Activated gamma-delta T cell (primary cell): Measurements from ENCODE around the gene GLRX.

ENCODE experiments used
- DNase-seq: peaks from one replicate; lab custom pipeline; 2025; lab: John Stamatoyannopoulos, UW

GLRX gene

DNA sequence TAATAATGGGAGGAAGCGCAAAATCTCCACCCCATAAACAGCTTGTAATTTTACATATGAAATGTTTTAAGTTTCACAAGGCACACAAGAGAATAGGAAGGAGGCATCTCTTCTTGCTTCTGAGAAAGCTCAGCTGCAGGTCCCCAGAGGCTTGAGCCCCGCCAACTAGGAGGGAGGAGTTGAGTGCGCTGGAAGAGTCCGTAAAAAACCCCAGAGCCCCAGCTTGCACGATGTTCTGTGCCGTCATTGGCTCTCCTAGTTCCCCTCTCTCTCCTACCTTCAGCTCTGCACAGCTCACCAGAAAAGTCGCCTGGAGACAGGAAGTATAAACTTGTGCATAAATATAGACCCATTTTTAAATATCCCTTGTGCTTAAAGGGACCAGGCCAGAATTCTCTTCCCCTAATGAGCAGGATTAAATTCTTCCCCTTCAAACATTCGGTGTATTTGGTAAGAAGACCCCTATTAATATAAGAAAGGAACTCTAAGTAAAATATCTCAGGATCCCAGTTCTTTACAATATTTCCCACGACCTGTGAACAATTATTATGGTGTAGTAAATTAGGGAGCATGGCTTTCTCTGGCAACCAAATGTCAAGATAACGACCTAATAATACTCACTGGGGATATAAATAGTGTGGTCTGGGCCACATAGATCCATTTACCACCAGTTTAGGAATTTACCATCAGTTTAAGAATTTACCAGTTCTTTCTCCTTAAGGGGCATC lies 13.7 kb downstream of the GLRX start:
- no peak for DNase-seq

DNA sequence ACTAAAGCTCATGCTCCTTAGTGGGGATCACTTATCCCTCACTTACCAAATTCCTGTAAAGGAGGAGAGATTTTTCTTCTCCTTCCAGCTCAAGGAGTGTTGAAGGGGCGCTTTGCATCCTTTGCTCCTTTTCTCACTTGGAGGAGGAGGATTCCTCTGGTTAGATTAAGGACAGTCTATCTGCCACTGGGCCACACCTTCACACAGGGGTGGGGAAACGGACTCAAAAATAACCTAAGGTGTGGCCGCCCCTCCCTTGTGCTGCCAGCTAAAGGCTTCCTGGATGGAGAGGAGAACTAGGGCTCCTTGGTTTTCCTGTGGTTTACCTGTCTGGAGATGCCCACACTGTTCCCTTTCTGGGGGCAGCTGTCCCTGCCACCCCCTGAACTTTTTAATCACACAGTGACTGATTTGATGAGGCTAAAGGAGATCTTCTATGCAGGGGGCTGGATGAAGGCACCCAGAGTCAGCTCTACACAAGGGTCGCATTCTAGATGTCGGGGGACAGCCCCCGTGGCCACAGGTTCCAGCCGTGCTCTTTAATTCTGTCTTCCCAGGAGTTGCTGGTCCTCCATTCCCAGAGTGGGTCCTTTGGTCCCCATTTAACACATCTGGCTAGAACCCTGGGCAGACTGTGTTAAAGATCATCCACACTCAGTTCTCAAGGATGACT lies 14.4 kb downstream of the GLRX start:
- DNase-seq = no peak

GRCh38 chr5:95806687-95807086 lies 15.8 kb downstream of the GLRX start:
- DNase-seq = no peak

DNA sequence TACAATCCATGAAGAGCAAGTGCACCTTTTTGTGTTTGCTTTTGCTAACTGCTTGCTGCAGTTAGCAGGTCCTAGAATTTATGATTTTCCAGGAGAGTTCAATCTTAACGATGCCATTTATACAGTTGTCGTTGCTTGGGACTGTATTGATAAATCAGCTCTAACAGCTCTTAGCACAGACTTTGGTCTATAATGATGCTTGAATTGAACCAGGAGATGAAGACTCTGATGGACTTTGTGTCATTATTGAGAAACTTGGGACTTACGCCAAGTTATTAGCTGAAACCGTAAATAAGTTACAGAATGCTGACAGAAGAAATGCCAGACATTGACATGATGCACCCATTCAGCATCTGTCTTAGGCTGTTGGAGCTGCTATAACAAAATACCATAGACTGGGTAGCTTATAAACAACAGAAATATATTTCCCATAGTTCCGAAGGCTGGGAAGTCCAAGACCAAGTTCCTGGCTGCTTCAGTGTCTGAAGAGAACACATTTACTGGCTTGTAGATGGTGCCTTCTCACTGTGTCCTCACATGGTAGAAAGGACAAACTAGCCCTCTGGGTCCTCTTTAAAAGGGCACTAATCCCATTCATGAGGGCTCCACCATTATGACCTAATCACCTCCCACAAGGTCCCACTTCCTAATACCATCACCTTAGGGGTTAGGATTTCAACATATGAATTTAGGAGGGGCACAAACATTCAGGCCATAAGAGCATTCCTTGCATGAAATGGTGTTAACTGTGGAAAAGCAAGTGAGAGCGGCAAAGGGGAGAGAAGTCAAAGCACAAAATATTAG lies 17.6 kb downstream of the GLRX start:
- no peak for DNase-seq

DNA sequence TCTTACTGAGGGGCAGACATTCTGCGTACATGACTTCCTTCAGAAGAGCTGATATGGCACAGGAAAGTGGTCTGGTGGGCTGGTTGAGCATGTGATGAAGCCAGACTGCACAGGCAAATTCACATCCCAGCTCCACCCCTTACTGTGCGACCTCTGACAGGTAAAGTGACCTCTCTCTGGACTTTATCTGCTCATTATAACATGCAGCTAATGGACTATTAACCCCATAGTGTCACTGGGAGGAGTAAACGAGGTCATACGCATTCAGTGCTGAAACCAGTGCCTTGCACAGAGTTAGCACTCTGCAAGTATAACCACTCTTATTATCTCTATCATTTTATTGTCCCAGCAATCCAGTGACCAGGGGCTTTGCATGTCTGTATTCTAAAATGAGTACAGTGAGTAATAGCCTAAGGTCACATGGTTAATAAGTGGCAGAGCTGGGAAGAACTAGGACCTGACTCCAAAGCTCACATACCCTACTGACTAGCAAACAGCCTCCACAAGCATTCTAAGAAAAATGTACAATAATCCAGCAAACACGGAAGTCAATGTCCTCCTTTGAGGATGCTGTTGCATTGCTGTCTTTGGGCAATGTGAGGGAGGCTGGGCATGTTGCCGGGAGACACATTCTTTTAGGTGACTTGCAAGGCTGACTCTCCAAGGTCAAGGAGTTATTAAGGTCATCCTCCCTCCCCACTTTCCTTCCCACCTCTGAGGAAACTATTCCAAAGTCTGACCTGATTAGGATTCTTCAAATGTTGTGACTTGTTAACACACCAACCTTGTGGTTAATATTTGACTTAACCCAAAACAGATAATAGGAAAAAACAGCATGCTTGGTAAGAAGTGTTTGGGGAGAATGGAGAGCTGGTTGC lies 19.0 kb downstream of the GLRX start:
- no peak for DNase-seq

- no peak for DNase-seq
Measured at GRCh38 chr5:95801961-95802360, 20.6 kb downstream of the GLRX start.

GRCh38 chr5:95801532-95801931 lies 21.0 kb downstream of the GLRX start:
- no peak for DNase-seq

DNA sequence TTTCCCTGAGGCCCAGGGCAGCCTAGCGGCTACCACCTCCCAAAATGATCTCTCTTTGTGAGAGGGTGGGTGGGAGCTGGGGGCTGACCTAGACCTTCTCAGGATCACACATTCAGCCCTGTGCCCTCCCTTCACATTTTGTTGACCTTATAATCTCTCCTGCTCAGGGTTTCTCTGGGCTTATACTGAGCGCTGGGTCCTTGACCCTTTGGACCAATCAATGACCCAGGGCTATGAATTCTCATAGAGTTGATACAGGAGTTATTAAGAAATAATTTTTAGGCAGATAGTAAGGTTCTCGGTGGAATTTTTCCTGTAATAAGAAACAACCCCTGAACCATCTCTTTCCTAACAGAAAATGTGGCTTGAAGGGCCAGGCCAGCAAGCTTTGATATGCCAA lies 22.0 kb downstream of the GLRX start:
- no peak for DNase-seq

DNA sequence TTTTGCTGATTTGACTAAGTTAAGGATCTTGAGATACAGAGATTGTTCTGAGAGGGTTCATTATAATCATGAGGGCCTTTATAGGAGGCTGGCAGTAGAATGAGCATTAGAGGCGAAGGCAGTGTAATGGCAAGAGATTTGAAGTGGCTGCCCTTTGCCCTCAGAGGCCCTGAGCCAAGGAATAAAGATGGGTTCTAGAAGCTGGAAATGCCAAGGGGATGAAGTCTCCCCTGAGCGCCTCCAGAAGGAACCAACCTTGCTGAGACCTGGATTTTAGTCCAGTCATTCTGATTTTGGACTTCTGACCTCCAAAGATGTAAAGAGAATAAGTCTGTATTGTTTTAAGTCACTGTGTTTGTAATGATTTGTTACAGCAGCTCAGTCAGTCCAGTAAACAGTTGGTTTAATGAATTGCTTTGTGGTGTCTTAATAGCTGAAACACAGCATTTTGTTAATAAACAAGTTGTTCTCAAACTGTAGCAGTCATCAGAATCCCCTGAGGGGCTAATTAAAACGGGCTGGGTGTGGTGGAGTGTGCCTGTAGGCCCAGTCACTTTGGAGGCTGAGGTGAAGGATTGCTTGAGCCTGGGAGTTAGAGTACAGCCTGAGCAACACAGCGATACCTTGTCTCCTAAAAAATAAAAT lies 23.2 kb downstream of the GLRX start:
- DNase-seq = no peak

DNA sequence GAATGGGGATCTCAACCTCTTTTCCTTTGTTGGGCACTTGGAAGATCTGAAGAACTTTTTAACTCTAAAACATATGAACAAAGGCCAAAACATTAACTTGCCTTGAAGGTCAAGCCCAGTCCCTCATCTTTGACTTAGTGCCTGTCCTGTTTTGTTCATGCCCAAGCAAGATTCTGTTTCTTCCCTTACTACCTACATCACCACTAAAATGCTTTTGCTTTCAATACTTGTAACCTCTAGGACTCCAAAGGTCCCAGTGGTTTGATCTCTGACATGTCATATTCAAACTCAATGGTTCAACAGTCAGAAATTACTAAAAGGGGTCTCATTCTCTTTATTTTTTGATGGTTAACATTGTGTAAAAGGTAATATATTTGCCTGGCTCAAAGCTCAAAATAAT lies 24.0 kb downstream of the GLRX start:
- DNase-seq = no peak

GRCh38 chr5:95798048-95798447 lies 24.5 kb downstream of the GLRX start:
- DNase-seq = no peak

- DNase-seq = no peak
Measured at GRCh38 chr5:95797301-95797700, 25.2 kb downstream of the GLRX start.

- no peak for DNase-seq
Measured at GRCh38 chr5:95794070-95794516, 28.4 kb downstream of the GLRX start.

DNA sequence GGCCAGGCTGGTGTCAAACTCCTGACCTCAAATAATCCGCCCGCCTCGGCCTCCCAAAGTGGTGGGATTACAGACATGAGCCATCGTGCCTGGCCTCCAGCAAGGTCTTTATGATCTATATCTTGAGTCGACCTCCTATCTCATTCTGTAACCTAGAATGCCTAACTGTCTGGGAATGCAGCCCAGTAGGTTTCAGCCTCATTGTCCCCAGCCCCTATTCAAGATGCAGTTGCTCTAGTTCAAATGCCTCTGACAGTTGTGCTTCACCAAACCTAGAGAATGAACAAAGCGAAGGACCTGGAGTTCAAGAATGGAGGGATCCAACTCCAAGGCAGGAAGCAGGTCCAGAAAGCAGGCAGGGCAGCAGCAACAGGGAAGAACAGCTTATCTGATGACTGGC lies 30.8 kb downstream of the GLRX start:
- no peak for DNase-seq

- DNase-seq = no peak
Measured at GRCh38 chr5:95788493-95788892, 34.0 kb downstream of the GLRX start.

GRCh38 chr5:95786821-95787418 lies 35.6 kb downstream of the GLRX start:
- DNase-seq = no peak

GRCh38 chr5:95784514-95785302 lies 37.8 kb downstream of the GLRX start:
- DNase-seq = no peak

DNA sequence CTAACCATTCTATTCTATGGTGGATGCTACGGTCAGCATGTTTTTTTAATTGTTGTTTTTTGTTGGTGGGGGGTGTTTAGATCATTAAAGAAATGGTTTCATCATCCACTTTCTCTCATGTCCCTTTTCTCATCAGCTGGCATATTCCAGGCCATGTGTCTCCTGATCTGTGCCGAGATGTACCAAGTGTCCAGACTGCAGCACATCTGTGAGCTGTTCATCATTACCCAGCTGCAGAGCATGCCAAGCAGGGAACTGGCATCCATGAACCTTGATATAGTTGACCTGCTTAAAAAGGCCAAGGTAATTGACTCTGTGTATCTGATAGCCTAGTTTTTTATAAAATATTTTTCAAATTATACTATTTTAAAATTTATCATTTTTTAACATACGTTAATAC lies 38.9 kb downstream of the GLRX start:
- DNase-seq = no peak

GRCh38 chr5:95782181-95782580 lies 40.3 kb downstream of the GLRX start:
- DNase-seq = no peak

DNA sequence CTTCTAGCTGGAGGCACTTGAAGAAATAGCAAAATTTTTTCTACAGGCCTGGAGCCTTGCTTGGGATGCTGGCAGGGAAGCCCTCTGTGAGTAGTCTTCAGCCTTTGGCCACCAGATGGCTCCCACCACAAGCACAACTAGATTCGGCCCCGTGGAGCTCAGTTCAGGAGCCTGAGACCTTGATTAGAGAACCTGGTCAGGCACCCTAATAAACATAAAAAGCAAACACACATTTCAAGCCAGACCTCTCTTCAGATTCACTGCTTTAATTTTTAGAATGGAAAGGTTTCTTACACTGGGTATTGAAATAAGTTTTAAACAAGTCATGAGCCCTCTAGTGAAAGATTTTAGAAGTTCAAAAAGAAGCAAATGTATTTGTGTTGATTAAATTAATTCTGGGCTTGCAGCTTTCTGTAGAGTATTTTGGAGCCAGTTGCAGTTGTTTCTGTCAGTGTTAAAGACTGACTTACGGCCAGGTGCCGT lies 41.4 kb downstream of the GLRX start:
- no peak for DNase-seq
